Right lobe of liver (tissue), 6 donors: ENCODE data around the gene LTBR. TPM values are rescaled to one million over a fixed set of nuclear protein-coding genes. Genes with fewer than 3 reads are reported as not detected.

Source experiments
- ATAC-seq, 4 donors: fragments of 200-7000 bp; cut with Tn5 transposase; one replicate each; pipeline ENCODE4 v1.9.1; 2020; ENCODE audit warnings: mild to moderate bottlenecking in 4 of 4, moderate library complexity in 4 of 4
- DNase-seq, 3 donors: peaks; one replicate each; pipeline ENCODE4 v3.0.0-alpha.2; 2020
- H3K27ac ChIP-seq, 3 donors: fragments of 200-600 bp; one replicate each; pipeline ENCODE4 v1.8.0; 2022
- H3K27me3 ChIP-seq, 2 donors: fragments of 200-600 bp; one replicate each; pipeline ENCODE4 v1.8.0; 2022
- H3K36me3 ChIP-seq, 4 donors: fragments of 200-600 bp; sonication (generic) in 1 of 4; one replicate each; pipeline versions ENCODE4 v1.5.1 to v1.8.0; 2017 to 2022; ENCODE audit warnings: control low read depth in 1 of 4
- H3K4me1 ChIP-seq, 4 donors: fragments of 200-600 bp; sonication (generic) in 1 of 4; one replicate each; pipeline versions ENCODE4 v1.5.1 to v1.8.0; 2017 to 2022; ENCODE audit warnings: control low read depth in 1 of 4
- H3K4me3 ChIP-seq, 3 donors: fragments of 200-600 bp; one replicate each; pipeline ENCODE4 v1.8.0; 2022
- H3K9me3 ChIP-seq, 4 donors: fragments of 200-600 bp; sonication (generic) in 1 of 4; one replicate each; pipeline versions ENCODE4 v1.5.1 to v1.8.0; 2017 to 2022; ENCODE audit warnings: control low read depth in 1 of 4
- POLR2A ChIP-seq: fragments of 450-650 bp; IDR thresholded peaks from one replicate; pipeline ENCODE4 v1.6.1; 2017; ENCODE audit warnings: antibody characterized with exemption, mild to moderate bottlenecking
- WGBS: methylation state at CpG from one replicate; pipeline ENCODE4 v1.1.6; 2018; ENCODE audit warnings: low coverage, low lambda C conversion rate; ENCODE audit not compliant: insufficient coverage; ENCODE audit errors: missing lambda C conversion rate; 5-methylcytosine and 5-hydroxymethylcytosine counted together
- intact Hi-C, 2 donors: fragments of 100-400 bp; cut with DNase I; formaldehyde crosslinking; loops; one replicate each; pipeline versions ENCODE4 v1.11.2 to v1.14.1; 2022
- total RNA-seq, 6 experiments: library from RNA; depleted of rRNA in 2 of 6; stranded (reverse); fragments of >200 nt in 2 of 6; fragmentation: NEBNext Ultra II Directional in 3 of 6; extraction: Animal tissue kit (Norgen Biotek cat#: 25700) in 3 of 6; gene quantifications; one replicate each; pipeline versions ENCODE4 v1.1.0 to v1.2.4, GENCODE V29; 2016 to 2023
- TF ChIP-seq, protein P1 (sequence below), 4 donors: fragments of 200-600 bp in 3 of 4; fragments of 450-650 bp in 1 of 4; IDR thresholded peaks; one replicate each; pipeline versions ENCODE4 v1.5.1 to v1.8.0; 2016 to 2022; ENCODE audit warnings: antibody characterized with exemption in 4 of 4, mild to moderate bottlenecking in 2 of 4
- donor health status: DM: no; HTN: yes; CAD: no.
- donor health status: DM: no; HTN: no; CAD: no.
- donor health status: DM: no; HTN: no; CAD: no.
- donor health status: DM: no; HTN: yes; CAD: no.
- donor health status: DM: no; HTN: yes; CAD: no.

The LTBR gene
- total RNA-seq, 6 experiments from 2014 or later: 83.8 to 235 (median 103) TPM

- Histone ChIP-seq H3K4me1 (peaks cover 0 to 52% (median 23%) of the 10 kb centered on the region in 4 donors), H3K36me3 (peaks cover 0 to 7% (median 2%) of the 10 kb centered on the region in 4 donors), H3K27me3 (no peaks in the 10 kb centered on the region), H3K4me3 (peak overlapping the region; percentile 92 to 100 (median 99)), H3K9me3 (no peaks in the 10 kb centered on the region), H3K27ac (peak overlapping the region; percentile 97 to 100 (median 99))
- ATAC-seq (no peak), DNase-seq (no peak)
- 24% methylated on average over 3 of the region's 3 CpGs for WGBS
- intact Hi-C loops: loop anchor here (10.0 kb wide), 2 partner anchors 46 to 196 kb away; partner anchors contain the start of genes LTBR (in 2 of the 2) and GAPDH (in 1 of the 2)
- TF ChIP-seq, protein P1, sequence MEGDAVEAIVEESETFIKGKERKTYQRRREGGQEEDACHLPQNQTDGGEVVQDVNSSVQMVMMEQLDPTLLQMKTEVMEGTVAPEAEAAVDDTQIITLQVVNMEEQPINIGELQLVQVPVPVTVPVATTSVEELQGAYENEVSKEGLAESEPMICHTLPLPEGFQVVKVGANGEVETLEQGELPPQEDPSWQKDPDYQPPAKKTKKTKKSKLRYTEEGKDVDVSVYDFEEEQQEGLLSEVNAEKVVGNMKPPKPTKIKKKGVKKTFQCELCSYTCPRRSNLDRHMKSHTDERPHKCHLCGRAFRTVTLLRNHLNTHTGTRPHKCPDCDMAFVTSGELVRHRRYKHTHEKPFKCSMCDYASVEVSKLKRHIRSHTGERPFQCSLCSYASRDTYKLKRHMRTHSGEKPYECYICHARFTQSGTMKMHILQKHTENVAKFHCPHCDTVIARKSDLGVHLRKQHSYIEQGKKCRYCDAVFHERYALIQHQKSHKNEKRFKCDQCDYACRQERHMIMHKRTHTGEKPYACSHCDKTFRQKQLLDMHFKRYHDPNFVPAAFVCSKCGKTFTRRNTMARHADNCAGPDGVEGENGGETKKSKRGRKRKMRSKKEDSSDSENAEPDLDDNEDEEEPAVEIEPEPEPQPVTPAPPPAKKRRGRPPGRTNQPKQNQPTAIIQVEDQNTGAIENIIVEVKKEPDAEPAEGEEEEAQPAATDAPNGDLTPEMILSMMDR (IDR thresholded peaks at IDR 0.05): no peak
- TF ChIP-seq POLR2A: no peak
Observed at GRCh38 chr12:6338955-6339354, 45.0 kb upstream of the LTBR start.

GRCh38 chr12:6340032-6340638, 43.8 kb upstream of the LTBR start:
- no peaks in the 10 kb centered on the region for H3K27me3 ChIP-seq
- no peaks in the 10 kb centered on the region for H3K36me3 ChIP-seq
- no peaks in the 10 kb centered on the region for H3K9me3 ChIP-seq
- peak overlapping the region; percentile 92 to 100 (median 99) for H3K4me3 ChIP-seq
- TF ChIP-seq POLR2A: peak; percentile 24
- TF ChIP-seq, protein P1 (IDR thresholded peaks at IDR 0.05): no peak
- H3K4me1 ChIP-seq: peaks cover 0 to 40% (median 15%) of the 10 kb centered on the region in 4 donors
- 2% methylated on average over 9 of the region's 9 CpGs for WGBS
- intact Hi-C loops: no loop called here
- ATAC-seq: no peak
- peak overlapping the region; percentile 99 to 100 (median 99) for H3K27ac ChIP-seq
- DNase-seq: peak in 1 of 3 donors; percentile 51

- no peaks in the 10 kb centered on the region for H3K27me3 ChIP-seq
- intact Hi-C loops: no loop called here
- DNase-seq (peak in 2 of 3 donors; percentile 59 to 68), ATAC-seq (peak in 1 of 4 donors; percentile 1)
- peaks cover 0 to 43% (median 14%) of the 10 kb centered on the region in 4 donors for H3K4me1 ChIP-seq
- no peaks in the 10 kb centered on the region for H3K9me3 ChIP-seq
- TF ChIP-seq, protein P1 (IDR thresholded peaks at IDR 0.05): no peak
- peak; percentile 8 for TF ChIP-seq POLR2A
- peak overlapping the region; percentile 99 to 100 (median 99) for H3K27ac ChIP-seq
- no peaks in the 10 kb centered on the region for H3K36me3 ChIP-seq
- peak overlapping the region; percentile 92 to 100 (median 99) for H3K4me3 ChIP-seq
- 2% methylated on average over 13 of the region's 15 CpGs for WGBS
Observed at GRCh38 chr12:6340745-6341416, 43.1 kb upstream of the LTBR start.

DNA sequence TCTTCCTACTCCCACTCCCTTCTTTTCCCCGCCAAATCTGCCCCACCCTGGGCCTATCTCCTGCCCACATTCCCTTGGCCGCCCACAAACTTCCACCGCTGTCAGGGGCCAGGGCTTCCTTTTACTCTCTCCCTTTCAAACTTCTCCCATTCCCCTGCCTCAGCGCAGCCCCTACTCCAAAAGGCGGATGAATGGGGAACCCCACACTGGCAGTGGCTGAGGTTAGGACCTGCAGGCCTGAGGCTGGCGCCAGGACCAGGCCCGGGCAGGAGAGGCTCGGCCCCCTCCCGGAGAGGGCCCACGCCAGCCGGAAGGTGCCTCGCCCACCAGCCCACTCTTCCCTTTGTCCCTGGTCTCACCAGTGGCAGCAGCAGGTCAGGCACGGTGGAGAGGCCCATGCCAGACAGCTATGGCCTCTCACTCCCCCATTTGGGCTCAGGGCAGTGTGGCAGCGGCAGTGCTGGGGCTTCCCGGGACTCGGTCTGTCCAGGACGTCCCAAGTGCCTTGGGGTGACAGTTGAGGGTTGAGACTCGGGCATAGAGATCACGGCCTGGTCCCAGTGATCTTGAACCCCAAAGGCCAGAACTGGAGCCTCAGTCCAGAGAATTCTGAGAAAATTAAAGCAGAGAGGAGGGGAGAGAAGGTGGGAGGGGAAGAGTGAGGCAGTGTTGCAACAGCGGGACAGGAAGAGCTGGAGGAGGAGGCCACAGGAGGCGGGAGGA, 42.4 kb upstream of the LTBR start, which contains the start of gene TNFRSF1A:
Gene TNFRSF1A, minus strand, starts transcription at position 660 of the 723 bp plus-strand sequence. Its CDS starts 262 bp downstream, at position 398.
- Histone ChIP-seq H3K27me3 (no peaks in the 10 kb centered on the region), H3K36me3 (no peaks in the 10 kb centered on the region), H3K4me3 (peak within 1 kb of the TSS; percentile 92 to 100 (median 99)), H3K9me3 (no peaks in the 10 kb centered on the region), H3K27ac (peak within 1 kb of the TSS; percentile 99 to 100 (median 99)), H3K4me1 (peaks cover 0 to 43% (median 14%) of the 10 kb centered on the region in 4 donors)
- DNase-seq: peak; percentile 78 to 87 (median 87)
- WGBS: 0% methylated on average over 21 of the region's 21 CpGs
- peak; percentile 67 to 82 (median 78) for ATAC-seq
- TF ChIP-seq, protein P1 (IDR thresholded peaks at IDR 0.05): no peak
- TF ChIP-seq POLR2A: peak; percentile 83
- intact Hi-C loops: no loop called here
